Measurements from ENCODE around the gene PRSS36.

DNA sequence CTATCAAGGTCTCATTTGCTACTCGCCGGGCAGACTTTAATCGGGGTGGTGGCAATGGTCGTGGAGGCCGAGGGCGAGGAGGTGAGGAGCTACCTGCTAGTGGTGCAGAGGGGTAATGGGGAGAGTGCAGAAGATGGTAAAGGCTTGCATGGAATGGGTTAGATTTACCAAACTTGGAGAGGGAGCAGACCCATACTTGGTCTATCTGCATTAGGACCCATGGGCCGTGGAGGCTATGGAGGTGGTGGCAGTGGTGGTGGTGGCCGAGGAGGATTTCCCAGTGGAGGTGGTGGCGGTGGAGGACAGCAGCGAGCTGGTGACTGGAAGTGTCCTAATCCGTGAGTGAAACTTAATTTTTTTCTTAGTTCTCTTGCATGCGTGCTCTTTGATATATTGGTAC lies 40.2 kb upstream of the PRSS36 start:
- TF ChIP-seq POLR2AphosphoS5 (IDR thresholded peaks at IDR 0.05; ENCODE audit: low read depth, low read length), result peak; percentile 81
- TF ChIP-seq POLR2A (IDR thresholded peaks at IDR 0.05; ENCODE audit: low read depth, low read length), result peak; percentile 65; the same call in 1 of the 2 replicates
- TF ChIP-seq TAF1 (IDR thresholded peaks at IDR 0.05; ENCODE audit: low read depth, low read length), result no peak
- TF ChIP-seq SPI1 (IDR thresholded peaks at IDR 0.05; ENCODE audit: low read depth, low read length), result no peak

Measured in GM12891 (cell line).